HepG2 (cell line): Measurements from ENCODE around the gene CFAP54. TPM values are rescaled to one million over a fixed set of nuclear protein-coding genes. Genes with fewer than 3 reads are reported as not detected.

ENCODE experiments used
- ATAC-seq: fragments of 200-7000 bp; cut with Tn5 transposase; 3 replicates; pipeline ENCODE4 v1.9.1; 2020; ENCODE audit warnings: mild to moderate bottlenecking, moderate library complexity
- BruUV-seq: library from RNA; stranded (reverse); fragments of 400-500 nt; replicated peaks from 2 replicates; lab custom pipeline; 2021; lab: Mats Ljungman, UMichigan
- CTCF ChIA-PET: fragments of 300-600 bp; formaldehyde crosslinking; extraction: SDS; loops from one replicate; lab custom pipeline; 2021; ENCODE audit warnings: low total read pairs, inconsistent platforms, low intra/inter-chr PET ratio; lab: Yijun Ruan, JAX
- POLR2A ChIA-PET: fragments of 350-600 bp; sonication (Branson Sonifier 250); formaldehyde crosslinking; loops from one replicate; lab custom pipeline; 2020; ENCODE audit warnings: antibody characterized with exemption, inconsistent platforms; lab: Yijun Ruan, JAX
- DNase-seq: peaks from one replicate; pipeline ENCODE4 v3.0.0-alpha.2; 2015; ENCODE audit warnings: low spot score
- FAIRE-seq: peaks from 3 replicates; lab custom pipeline; 2011; peaks lifted over from hg19 to GRCh38; lab: Jason Lieb, UNC
- H2AFZ ChIP-seq: one replicate; pipeline ENCODE4 v1.6.1; 2011; ENCODE audit warnings: low read length, inconsistent platforms
- H3K27ac ChIP-seq: fragments of 300-600 bp; 3 replicates; pipeline ENCODE4 v1.8.0; 2011; ENCODE audit warnings: mixed run types, mild to moderate bottlenecking, mixed read lengths, low read length, inconsistent platforms; ENCODE audit not compliant: insufficient read depth; ENCODE audit errors: extremely low read length
- H3K27me3 ChIP-seq, 2 experiments: fragments of 200-600 bp in 1 of 2; 2 replicates in 1 of 2; 3 replicates in 1 of 2; pipeline versions ENCODE4 v1.6.0 to v1.8.0; 2011; ENCODE audit warnings: low read length in 2 of 2, mild to moderate bottlenecking in 2 of 2, moderate library complexity in 2 of 2, inconsistent platforms in 1 of 2; ENCODE audit not compliant: insufficient read depth in 2 of 2, control insufficient read depth in 1 of 2
- H3K36me3 ChIP-seq, 2 experiments: fragments of 200-600 bp in 1 of 2; replicated peaks in 1 of 2; 2 replicates in 1 of 2; 3 replicates in 1 of 2; pipeline versions ENCODE4 v1.5.1 to v1.8.0; 2011; ENCODE audit warnings: low read length in 2 of 2, inconsistent platforms in 1 of 2; ENCODE audit not compliant: insufficient read depth in 2 of 2, control insufficient read depth in 1 of 2
- H3K4me1 ChIP-seq: 2 replicates; pipeline ENCODE4 v1.5.1; 2012; ENCODE audit warnings: low read length, inconsistent platforms; ENCODE audit not compliant: insufficient read depth
- H3K4me2 ChIP-seq: 2 replicates; pipeline ENCODE4 v1.6.0; 2011; ENCODE audit warnings: low read depth, low read length, inconsistent platforms
- H3K4me3 ChIP-seq, 3 experiments: fragments of 200-600 bp in 1 of 3; sonication (generic), shearing (Covaris generic) in 1 of 3; replicated peaks in 1 of 3; 2 replicates each; pipeline ENCODE4 v1.5.1; 2011 to 2016; ENCODE audit warnings: low read length in 3 of 3, inconsistent platforms in 2 of 3, low read depth in 2 of 3, mild to moderate bottlenecking in 2 of 3, control low read depth in 1 of 3, mixed read lengths in 1 of 3; ENCODE audit not compliant: insufficient read depth in 1 of 3
- H3K79me2 ChIP-seq: one replicate; pipeline ENCODE4 v1.6.1; 2011; ENCODE audit warnings: low read length, inconsistent platforms; ENCODE audit not compliant: insufficient read depth
- H3K9ac ChIP-seq: 2 replicates; pipeline ENCODE4 v1.6.0; 2011; ENCODE audit warnings: mild to moderate bottlenecking, low read depth, low read length, inconsistent platforms; ENCODE audit not compliant: insufficient read depth
- H3K9me3 ChIP-seq: 2 replicates; pipeline ENCODE4 v1.5.1; 2012; ENCODE audit warnings: mild to moderate bottlenecking, low read length
- H4K20me1 ChIP-seq: 2 replicates; pipeline ENCODE4 v1.6.0; 2011; ENCODE audit warnings: inconsistent platforms, mild to moderate bottlenecking, low read length, moderate library complexity; ENCODE audit not compliant: insufficient read depth
- FOXA3 ChIP-seq: IDR thresholded peaks from 2 replicates; pipeline ENCODE4 v1.6.1; 2016; ENCODE audit warnings: missing genetic modification reagents, missing compliant biosample characterization
- HNRNPH1 ChIP-seq: fragments of 200-400 bp; formaldehyde crosslinking; optimal IDR thresholded peaks from 2 replicates; pipeline ENCODE3; 2017; ENCODE audit warnings: mild to moderate bottlenecking, low read depth, low read length
- KLF12 ChIP-seq: sonication (generic); formaldehyde crosslinking; IDR thresholded peaks from 2 replicates; pipeline ENCODE4 v1.4.0; 2020; ENCODE audit warnings: missing genetic modification reagents, borderline replicate concordance
- MED1 ChIP-seq: sonication (generic); formaldehyde crosslinking; IDR thresholded peaks from 2 replicates; pipeline ENCODE4 v1.4.0; 2020; ENCODE audit warnings: missing genetic modification reagents
- PAWR ChIP-seq: sonication (generic); formaldehyde crosslinking; IDR thresholded peaks from 2 replicates; pipeline ENCODE4 v1.4.0; 2020; ENCODE audit warnings: missing genetic modification reagents, mild to moderate bottlenecking, borderline replicate concordance
- RBAK ChIP-seq: sonication (generic); formaldehyde crosslinking; IDR thresholded peaks from 2 replicates; pipeline ENCODE4 v1.5.1; 2020; ENCODE audit warnings: mild to moderate bottlenecking, missing genetic modification reagents
- SATB2 ChIP-seq: sonication (generic); formaldehyde crosslinking; IDR thresholded peaks from 2 replicates; pipeline ENCODE4 v1.5.0; 2020; ENCODE audit warnings: missing genetic modification reagents
- ZBTB8A ChIP-seq: sonication (generic); formaldehyde crosslinking; IDR thresholded peaks from 2 replicates; pipeline ENCODE4 v1.4.0; 2020; ENCODE audit warnings: mild to moderate bottlenecking, low read depth, missing genetic modification reagents, borderline replicate concordance
- ZFP36 ChIP-seq: fragments of 150-350 bp; IDR thresholded peaks from 2 replicates; pipeline ENCODE4 v1.6.1; 2018; ENCODE audit warnings: borderline replicate concordance, low read length, low read depth; ENCODE audit not compliant: partially characterized antibody
- ZNF557 ChIP-seq: sonication (generic); formaldehyde crosslinking; IDR thresholded peaks from 2 replicates; pipeline ENCODE4 v1.4.0; 2020; ENCODE audit warnings: missing genetic modification reagents
- ZNF589 ChIP-seq: sonication (generic); formaldehyde crosslinking; conservative IDR thresholded peaks from 2 replicates; pipeline ENCODE4 v1.8.0; 2022; ENCODE audit warnings: mild to moderate bottlenecking, moderate library complexity, missing genetic modification reagents
- WGBS: methylation state at CpG from one replicate; pipeline ENCODE4 v1.1.6; 2017; ENCODE audit warnings: low lambda C conversion rate; 5-methylcytosine and 5-hydroxymethylcytosine counted together
- in situ Hi-C: cut with HindIII; loops from 2 replicates; pipeline ENCODE4 v1.10.0; 2017; ENCODE audit warnings: low pct_unique_long_range_greater_than_20kb; ENCODE audit not compliant: extremely low pct_ligation_motif_present
- intact Hi-C: fragments of 100-400 bp; cut with micrococcal nuclease; formaldehyde crosslinking; loops from one replicate; pipeline ENCODE4 v1.10.0; 2022; ENCODE audit not compliant: unreplicated experiment
- polyA plus RNA-seq, 8 experiments: library from polyadenylated mRNA; depleted of rRNA in 3 of 8; stranded (reverse) in 7 of 8; unstranded in 1 of 8; fragments of >200 nt; fragmentation: Illumina TruSeq in 4 of 8; extraction: Trizol in 4 of 8; gene quantifications; 2 replicates each; pipeline versions ENCODE4 v1.2.1 to v1.2.3, GENCODE V29; 2011 to 2016; ENCODE audit warnings: low read depth in 4 of 8, missing spikeins in 1 of 8, mixed read lengths in 1 of 8; ENCODE audit not compliant: insufficient read depth in 1 of 8
- total RNA-seq, 5 experiments: library from RNA; depleted of rRNA; stranded (reverse); fragments of >200 nt; fragmentation: Illumina TruSeq; extraction: Trizol; gene quantifications; 2 replicates each; pipeline ENCODE4 v1.2.3, GENCODE V29; 2016; ENCODE audit warnings: low read depth in 1 of 5
- TF ChIP-seq, protein P1 (sequence below): sonication (generic); formaldehyde crosslinking; IDR thresholded peaks from 2 replicates; pipeline ENCODE4 v1.4.0; 2020; ENCODE audit warnings: mild to moderate bottlenecking, low read depth, missing genetic modification reagents

The CFAP54 gene
- total and polyA plus RNA-seq, 2 of the 13 experiments (the other 11 are each of a cell fraction or from before 2014, with no cell fraction given): not detected

DNA sequence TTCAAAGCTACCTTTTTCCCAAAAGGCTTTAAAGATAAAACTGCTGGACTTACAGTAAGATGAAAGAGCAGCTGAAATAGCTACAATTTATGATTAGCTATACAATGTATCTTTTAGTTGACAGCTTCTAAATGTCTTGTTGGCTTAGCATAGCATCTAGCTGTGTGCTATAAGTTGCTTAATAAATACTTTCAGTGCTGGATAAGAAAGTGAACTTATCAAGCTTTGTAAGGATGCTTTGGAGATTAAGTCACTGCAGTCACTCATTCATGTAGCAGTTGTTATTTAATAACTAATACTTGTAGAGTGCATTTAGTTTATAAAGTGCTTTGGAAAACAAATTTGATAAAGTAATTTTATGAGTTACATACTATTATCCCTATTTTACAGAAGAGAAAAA lies 14.6 kb downstream of the CFAP54 start (continued):
- TF ChIP-seq HNRNPH1: no peak

DNA sequence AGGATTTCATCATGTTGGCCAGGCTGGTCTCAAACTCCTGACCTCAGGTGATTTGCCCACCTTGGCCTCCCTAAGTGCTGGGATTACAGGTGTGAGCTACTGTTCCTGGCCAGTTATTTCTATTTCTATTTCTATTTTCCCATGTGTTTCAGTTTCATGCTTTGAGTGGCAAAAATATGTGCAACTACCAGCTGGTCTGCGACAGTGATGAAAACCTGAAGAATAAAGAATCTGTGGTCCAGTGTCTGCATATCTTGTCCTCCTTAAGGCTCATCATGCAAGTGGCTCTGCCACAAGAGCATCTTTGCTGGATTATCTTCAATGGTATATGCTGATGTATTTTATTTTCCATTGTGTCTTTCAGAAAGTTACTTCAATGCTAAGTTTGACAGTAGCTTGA lies 17.4 kb downstream of the CFAP54 start:
- no peak overlapping the region for H3K27ac ChIP-seq
- H3K9me3 ChIP-seq: no peaks in the 10 kb centered on the region
- no TSS peak for BruUV-seq
- ATAC-seq (no peak), DNase-seq (no peak), FAIRE-seq (no peak)
- no peaks in the 10 kb centered on the region for H3K36me3 ChIP-seq
- intact Hi-C loops: no loop called here
- CTCF ChIA-PET: no interaction called here
- no peak overlapping the region for H2AFZ ChIP-seq
- H3K27me3 ChIP-seq: no peaks in the 10 kb centered on the region
- H3K9ac ChIP-seq: no peak overlapping the region
- no peaks in the 10 kb centered on the region for H4K20me1 ChIP-seq
- H3K4me2 ChIP-seq: no peak overlapping the region
- 4% methylated on average over 1 of the region's 1 CpG for WGBS
- TF ChIP-seq ZNF557 (CRISPR knock-in tag) (no peak), ZNF589 (CRISPR knock-in tag) (no peak), RBAK (no peak), ZFP36 (no peak), MED1 (CRISPR knock-in tag) (no peak), SATB2 (no peak), PAWR (CRISPR knock-in tag) (no peak), KLF12 (CRISPR knock-in tag) (no peak), FOXA3 (no peak), ZBTB8A (CRISPR knock-in tag) (no peak)
- TF ChIP-seq, protein P1, sequence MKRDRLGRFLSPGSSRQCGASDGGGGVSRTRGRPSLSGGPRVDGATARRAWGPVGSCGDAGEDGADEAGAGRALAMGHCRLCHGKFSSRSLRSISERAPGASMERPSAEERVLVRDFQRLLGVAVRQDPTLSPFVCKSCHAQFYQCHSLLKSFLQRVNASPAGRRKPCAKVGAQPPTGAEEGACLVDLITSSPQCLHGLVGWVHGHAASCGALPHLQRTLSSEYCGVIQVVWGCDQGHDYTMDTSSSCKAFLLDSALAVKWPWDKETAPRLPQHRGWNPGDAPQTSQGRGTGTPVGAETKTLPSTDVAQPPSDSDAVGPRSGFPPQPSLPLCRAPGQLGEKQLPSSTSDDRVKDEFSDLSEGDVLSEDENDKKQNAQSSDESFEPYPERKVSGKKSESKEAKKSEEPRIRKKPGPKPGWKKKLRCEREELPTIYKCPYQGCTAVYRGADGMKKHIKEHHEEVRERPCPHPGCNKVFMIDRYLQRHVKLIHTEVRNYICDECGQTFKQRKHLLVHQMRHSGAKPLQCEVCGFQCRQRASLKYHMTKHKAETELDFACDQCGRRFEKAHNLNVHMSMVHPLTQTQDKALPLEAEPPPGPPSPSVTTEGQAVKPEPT (CRISPR knock-in tag): no peak
- TF ChIP-seq, all 625 proteins: peak for 0
- Histone ChIP-seq H3K4me1 (peaks cover 2% of the 10 kb centered on the region), H3K79me2 (no peaks in the 10 kb centered on the region), H3K4me3 (no peak overlapping the region)
- POLR2A ChIA-PET: no interaction called here
- in situ Hi-C loops: loop anchor here (25.0 kb wide), 1 partner anchor 294 kb away; no protein-coding TSS in a partner anchor
